RWPE1 (cell line): ENCODE measurements around the gene ASPN.

ENCODE experiments used
- CTCF ChIA-PET: fragments of 350-600 bp; sonication (Branson Sonifier 250); formaldehyde crosslinking; extraction: SDS; loops from one replicate; lab custom pipeline; 2021; lab: Yijun Ruan, JAX
- POLR2A ChIA-PET: fragments of 400-600 bp; formaldehyde crosslinking; extraction: SDS; loops from one replicate; lab custom pipeline; 2020; ENCODE audit warnings: antibody characterized with exemption; ENCODE audit not compliant: low non-redundant PET; lab: Yijun Ruan, JAX
- DNase-seq: peaks from one replicate; pipeline ENCODE4 v3.0.0; 2012; ENCODE audit warnings: low spot score
- H3K27ac ChIP-seq: fragments of 450-650 bp; 2 replicates; pipeline ENCODE4 v1.5.1; 2017
- TF ChIP-seq, protein P1 (sequence below): fragments of 450-650 bp; conservative IDR thresholded peaks from 2 replicates; pipeline ENCODE4 v1.5.1; 2017; ENCODE audit warnings: low read depth, mild to moderate bottlenecking

The ASPN gene

DNA sequence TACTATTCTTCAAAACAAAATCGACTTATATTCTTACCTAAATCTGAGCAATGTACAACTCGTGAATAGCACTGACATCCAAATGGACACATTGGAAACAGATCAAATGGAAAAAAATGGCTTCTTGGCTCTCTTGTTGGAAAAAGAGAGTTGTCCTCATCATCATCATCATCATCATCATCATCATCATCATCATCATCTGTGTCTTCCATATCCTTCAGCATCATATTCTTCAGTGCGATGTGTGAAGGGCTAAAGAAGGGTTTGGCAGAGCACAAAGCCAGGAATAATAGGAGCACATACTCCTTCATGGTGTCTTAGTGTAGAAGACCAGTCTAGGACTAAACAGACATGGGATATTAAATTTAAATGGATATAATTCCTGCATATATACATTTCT is 7.7 kb downstream of the ASPN start:
- ChIA-PET CTCF (no interaction called here), POLR2A (no interaction called here)
- DNase-seq: no peak
- TF ChIP-seq, protein P1, sequence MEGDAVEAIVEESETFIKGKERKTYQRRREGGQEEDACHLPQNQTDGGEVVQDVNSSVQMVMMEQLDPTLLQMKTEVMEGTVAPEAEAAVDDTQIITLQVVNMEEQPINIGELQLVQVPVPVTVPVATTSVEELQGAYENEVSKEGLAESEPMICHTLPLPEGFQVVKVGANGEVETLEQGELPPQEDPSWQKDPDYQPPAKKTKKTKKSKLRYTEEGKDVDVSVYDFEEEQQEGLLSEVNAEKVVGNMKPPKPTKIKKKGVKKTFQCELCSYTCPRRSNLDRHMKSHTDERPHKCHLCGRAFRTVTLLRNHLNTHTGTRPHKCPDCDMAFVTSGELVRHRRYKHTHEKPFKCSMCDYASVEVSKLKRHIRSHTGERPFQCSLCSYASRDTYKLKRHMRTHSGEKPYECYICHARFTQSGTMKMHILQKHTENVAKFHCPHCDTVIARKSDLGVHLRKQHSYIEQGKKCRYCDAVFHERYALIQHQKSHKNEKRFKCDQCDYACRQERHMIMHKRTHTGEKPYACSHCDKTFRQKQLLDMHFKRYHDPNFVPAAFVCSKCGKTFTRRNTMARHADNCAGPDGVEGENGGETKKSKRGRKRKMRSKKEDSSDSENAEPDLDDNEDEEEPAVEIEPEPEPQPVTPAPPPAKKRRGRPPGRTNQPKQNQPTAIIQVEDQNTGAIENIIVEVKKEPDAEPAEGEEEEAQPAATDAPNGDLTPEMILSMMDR: no peak
- no peak overlapping the region for H3K27ac ChIP-seq

DNA sequence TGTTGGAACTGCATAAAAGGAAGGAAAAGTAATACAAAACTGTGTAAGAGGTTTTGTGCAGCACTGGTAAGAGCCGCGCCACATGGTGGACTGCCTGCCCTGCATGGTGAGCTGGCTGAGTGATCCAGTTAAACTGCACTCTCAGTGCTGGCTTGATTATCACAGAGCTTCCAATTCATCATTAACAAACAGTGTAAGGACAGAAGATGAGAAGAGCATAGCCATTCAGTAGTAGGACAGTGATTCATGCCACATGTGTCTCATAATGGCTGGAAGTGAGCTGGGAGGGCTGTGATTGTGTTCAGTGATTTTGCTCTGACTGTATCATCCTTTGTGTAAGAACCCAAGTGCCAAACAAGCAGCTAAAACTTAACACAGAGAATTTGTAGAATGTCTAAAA is 14.1 kb downstream of the ASPN start:
- POLR2A ChIA-PET: interaction anchor here (0.6 kb wide), 1 partner anchor 14 kb away, joined by 8 read pairs; the partner anchor contains the start of gene ASPN
- CTCF ChIA-PET: no interaction called here
- H3K27ac ChIP-seq: no peak overlapping the region
- peak; percentile 32 for DNase-seq
- TF ChIP-seq, protein P1: no peak

DNA sequence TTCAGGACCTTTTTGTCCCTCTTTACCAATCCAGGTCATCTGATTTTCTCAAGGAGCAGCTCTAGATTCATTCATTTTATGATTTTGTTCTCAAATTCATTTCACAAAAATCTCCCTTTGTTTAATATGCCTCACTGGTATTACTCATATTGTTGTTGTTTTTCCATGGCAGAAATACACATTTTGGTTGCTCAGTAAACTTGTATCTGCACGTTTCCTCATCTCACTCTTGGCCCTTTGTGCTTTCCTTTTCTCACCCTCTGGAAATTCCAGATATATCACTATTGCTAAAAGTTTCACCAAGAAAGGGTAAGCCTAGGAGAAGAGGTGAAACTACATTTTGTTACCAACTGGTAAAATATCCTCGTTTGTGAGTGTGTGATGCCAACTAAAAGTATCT is 14.8 kb downstream of the ASPN start:
- TF ChIP-seq, protein P1: no peak
- H3K27ac ChIP-seq: no peak overlapping the region
- POLR2A ChIA-PET: no interaction called here
- no peak for DNase-seq
- CTCF ChIA-PET: no interaction called here

DNA sequence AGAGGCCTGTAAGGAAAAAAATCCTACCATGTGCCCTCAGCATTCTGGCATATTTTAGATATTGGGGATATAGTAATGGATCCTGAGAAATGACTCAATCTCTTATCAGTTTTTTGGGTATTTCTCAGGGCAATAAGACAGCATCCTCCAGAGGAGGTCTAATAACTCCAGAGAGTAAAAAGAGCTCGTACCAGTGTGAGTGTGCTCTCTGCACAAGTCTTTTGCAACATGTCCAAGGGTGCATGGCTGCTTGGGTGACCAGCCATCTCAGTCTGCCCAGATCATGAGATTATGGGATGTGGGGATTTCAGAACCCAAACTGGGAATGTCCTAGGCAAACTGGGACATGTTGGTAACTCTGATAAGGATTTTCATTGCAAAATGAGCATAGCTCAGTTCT is 15.3 kb downstream of the ASPN start:
- TF ChIP-seq, protein P1: no peak
- no peak for DNase-seq
- POLR2A ChIA-PET: no interaction called here
- CTCF ChIA-PET: no interaction called here
- H3K27ac ChIP-seq: no peak overlapping the region

DNA sequence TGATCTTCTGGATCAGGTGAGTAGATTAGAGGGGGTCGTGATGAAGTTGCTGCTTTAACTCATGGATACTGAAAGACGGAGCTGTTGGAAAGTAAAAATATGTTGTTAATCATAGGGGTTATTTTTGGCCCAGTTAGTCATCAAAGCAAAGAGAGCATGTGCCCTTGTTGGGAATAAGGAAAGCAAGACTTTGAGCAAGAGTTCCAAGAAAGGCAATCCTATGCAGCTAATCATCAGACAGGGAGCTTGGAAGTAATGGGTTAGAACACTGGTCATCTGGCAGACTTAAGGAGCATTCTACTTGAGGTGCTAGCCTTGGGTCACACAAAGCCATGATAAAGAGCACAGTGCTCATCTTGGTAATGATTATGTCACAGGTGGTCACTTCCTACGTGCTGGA is 18.3 kb downstream of the ASPN start:
- POLR2A ChIA-PET: no interaction called here
- TF ChIP-seq, protein P1: no peak
- peak; percentile 65 for DNase-seq
- CTCF ChIA-PET: interaction anchor here (0.7 kb wide), 1 partner anchor 10 kb away, joined by 4 read pairs; no protein-coding TSS in a partner anchor
- no peak overlapping the region for H3K27ac ChIP-seq

DNA sequence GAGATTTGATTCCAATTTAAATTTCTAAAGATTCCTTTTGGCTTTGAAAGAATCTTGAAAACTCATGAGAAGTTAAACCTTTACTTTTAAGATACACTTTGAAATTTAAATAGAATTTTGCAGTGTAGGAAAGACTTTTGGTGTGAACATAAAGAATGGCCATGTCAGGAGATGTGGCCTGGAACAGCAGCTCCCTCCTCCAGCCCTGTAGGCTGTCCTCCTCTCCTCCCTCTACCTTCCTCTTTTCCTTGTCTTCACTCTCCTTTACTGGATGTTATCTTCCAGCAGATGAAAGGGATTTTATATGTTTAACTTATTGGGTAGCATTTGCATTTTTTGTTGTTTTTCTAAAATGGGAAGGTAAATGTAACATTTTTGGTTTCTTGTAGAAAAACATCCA is 18.9 kb downstream of the ASPN start:
- no peak overlapping the region for H3K27ac ChIP-seq
- TF ChIP-seq, protein P1: no peak
- ChIA-PET POLR2A (no interaction called here), CTCF (interaction anchor here (0.6 to 0.7 kb wide), 2 partner anchors 9 to 350 kb away, joined by 3 to 4 read pairs; no protein-coding TSS in a partner anchor)
- DNase-seq: no peak
